ENCODE measurements around the gene MAPKAP1.
"Not testable (repeated sequence)": the region's sequence is repeated elsewhere in the genome, so short reads cannot be mapped to it uniquely, and the experiment has no call there.

MAPKAP1 gene

DNA sequence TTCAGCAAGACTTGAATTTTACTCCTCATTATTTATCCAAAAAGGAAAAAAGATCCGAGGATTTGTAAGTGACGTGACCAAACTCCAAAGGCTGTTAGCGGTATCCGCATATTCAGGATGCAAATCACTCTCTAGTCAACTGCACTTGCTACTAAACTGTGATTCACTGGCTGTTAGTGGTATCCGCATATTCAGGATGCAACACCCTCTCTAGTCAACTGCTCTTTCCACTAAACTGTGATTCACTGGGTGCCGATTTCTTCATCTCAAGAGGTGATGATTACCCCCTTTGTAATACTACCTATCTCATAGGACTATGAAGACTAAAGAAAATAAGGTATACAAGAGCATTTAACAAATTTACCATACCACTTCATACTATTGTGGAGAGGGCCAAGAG lies 5.7 kb downstream of the MAPKAP1 start:
- H3K27ac ChIP-seq = no peak overlapping the region
- no peaks in the 10 kb centered on the region for H3K9me3 ChIP-seq
- TF ChIP-seq, protein P1, sequence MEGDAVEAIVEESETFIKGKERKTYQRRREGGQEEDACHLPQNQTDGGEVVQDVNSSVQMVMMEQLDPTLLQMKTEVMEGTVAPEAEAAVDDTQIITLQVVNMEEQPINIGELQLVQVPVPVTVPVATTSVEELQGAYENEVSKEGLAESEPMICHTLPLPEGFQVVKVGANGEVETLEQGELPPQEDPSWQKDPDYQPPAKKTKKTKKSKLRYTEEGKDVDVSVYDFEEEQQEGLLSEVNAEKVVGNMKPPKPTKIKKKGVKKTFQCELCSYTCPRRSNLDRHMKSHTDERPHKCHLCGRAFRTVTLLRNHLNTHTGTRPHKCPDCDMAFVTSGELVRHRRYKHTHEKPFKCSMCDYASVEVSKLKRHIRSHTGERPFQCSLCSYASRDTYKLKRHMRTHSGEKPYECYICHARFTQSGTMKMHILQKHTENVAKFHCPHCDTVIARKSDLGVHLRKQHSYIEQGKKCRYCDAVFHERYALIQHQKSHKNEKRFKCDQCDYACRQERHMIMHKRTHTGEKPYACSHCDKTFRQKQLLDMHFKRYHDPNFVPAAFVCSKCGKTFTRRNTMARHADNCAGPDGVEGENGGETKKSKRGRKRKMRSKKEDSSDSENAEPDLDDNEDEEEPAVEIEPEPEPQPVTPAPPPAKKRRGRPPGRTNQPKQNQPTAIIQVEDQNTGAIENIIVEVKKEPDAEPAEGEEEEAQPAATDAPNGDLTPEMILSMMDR (IDR thresholded peaks at IDR 0.05) = no peak

DNA sequence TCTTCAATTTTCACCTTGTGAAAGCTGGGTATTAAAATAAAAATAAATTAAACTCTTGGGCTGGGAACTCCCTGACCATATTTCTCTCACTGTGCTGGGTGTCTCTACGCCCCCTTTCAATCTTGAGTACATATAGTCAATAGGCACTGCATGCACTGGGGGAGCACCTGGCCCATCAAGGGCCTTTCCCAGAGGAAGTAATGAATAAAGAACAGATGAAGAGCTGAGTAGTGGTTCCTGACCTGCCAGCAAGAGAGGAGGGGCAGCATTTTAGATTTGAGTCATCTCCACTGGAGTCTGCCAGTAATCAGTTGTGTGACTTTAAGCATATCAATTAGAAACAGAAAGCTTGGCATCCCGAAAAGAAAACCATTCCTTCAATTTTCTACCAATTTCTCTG lies 6.2 kb downstream of the MAPKAP1 start:
- Histone ChIP-seq H3K36me3 (no peaks in the 10 kb centered on the region), H3K27ac (no peak overlapping the region), H3K4me1 (ENCODE audit: control insufficient read depth in 1 of 2, insufficient read depth in 1 of 2, low read depth in 1 of 2, low read length in 1 of 2) (peaks cover under 1 to 4% of the 10 kb centered on the region in 2 experiments), H3K4me3 (ENCODE audit: low read depth in 1 of 2, low read length in 1 of 2) (no peak overlapping the region), H3K27me3 (no peaks in the 10 kb centered on the region), H3K9me3 (no peaks in the 10 kb centered on the region)
- TF ChIP-seq, protein P1 (IDR thresholded peaks at IDR 0.05) = no peak

More for the DNA sequence above, 5.7 kb downstream of the MAPKAP1 start:
- Histone ChIP-seq H3K4me3 (ENCODE audit: low read depth in 1 of 2, low read length in 1 of 2) (no peak overlapping the region), H3K27me3 (no peaks in the 10 kb centered on the region), H3K36me3 (no peaks in the 10 kb centered on the region), H3K4me1 (ENCODE audit: control insufficient read depth in 1 of 2, insufficient read depth in 1 of 2, low read depth in 1 of 2, low read length in 1 of 2) (peaks cover 6 to 7% of the 10 kb centered on the region in 2 experiments)

DNA sequence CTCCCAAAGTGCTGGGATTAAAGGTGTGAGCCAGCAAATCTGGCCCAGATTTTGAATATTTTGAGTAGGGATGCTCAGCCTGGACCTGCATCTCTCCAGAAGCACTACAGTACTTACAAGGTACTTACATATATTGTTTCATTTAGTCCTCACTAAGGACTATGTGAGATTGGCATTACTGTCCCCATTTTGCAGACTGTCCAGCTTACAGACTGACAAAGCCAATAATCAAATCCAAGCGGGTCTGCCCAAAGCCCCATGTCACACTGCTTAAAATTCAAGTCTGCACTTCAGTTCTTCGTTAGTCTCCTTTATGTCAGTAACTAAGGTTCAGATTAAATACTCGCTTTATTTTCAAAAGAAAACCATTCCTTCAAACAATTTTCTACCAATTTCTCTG lies 7.1 kb downstream of the MAPKAP1 start:
- no peaks in the 10 kb centered on the region for H3K9me3 ChIP-seq
- H3K27me3 ChIP-seq = no peaks in the 10 kb centered on the region
- TF ChIP-seq, protein P1 (IDR thresholded peaks at IDR 0.05) = no peak
- H3K4me1 ChIP-seq (ENCODE audit: control insufficient read depth in 1 of 2, insufficient read depth in 1 of 2, low read depth in 1 of 2, low read length in 1 of 2) = peaks cover 0 to 7% of the 10 kb centered on the region in 2 experiments
- no peaks in the 10 kb centered on the region for H3K36me3 ChIP-seq
- H3K4me3 ChIP-seq (ENCODE audit: low read depth in 1 of 2, low read length in 1 of 2) = no peak overlapping the region
- no peak overlapping the region for H3K27ac ChIP-seq

DNA sequence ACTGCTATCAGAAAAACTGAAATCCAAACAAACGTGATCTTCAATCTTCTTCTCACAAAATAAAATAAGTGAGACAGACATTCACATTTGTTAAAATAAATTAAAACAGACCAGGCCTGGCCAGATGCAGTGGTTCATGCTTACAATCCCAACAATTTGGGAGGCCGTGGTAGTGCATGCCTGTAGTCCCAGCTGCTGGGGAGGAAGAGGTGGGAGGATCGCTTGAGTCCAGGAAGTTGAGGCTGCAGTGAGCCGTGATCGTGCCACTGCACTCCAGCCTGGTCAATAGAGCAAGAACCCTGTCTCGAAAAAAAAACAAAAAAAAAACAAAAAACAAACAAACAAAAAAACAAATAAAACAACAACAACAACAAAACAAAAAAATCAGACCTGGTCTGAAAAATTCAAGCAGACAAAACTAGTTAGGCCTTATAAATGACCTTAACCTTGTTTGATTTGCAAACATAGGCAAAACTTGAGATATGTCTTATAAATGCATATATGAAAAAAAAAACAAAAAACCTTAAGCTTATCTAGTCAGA lies 10.8 kb downstream of the MAPKAP1 start:
- Histone ChIP-seq H3K36me3 (no peaks in the 10 kb centered on the region), H3K27me3 (no peaks in the 10 kb centered on the region), H3K27ac (no peak overlapping the region), H3K9me3 (no peaks in the 10 kb centered on the region), H3K4me1 (ENCODE audit: control insufficient read depth in 1 of 2, insufficient read depth in 1 of 2, low read depth in 1 of 2, low read length in 1 of 2) (peaks cover 2 to 7% of the 10 kb centered on the region in 2 experiments), H3K4me3 (ENCODE audit: low read depth in 1 of 2, low read length in 1 of 2) (no peak overlapping the region)
- TF ChIP-seq, protein P1 (IDR thresholded peaks at IDR 0.05) = no peak

DNA sequence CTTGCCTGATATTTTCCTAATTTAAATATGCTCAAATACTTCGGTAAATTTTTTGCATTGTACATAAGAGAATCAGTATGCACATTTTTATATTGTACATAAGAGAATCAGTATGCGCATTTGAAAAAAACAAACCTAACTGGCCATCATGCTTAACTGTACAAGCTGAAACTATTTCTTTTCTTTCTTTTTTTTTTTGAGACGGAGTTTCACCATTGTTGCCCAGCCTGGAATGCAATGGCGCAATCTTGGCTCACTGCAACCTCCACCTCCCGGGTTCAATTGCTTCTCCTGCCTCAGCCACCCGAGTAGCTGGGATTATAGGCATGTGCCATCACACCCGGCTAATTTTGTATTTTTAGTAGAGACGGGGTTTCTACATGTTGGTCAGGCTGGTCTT lies 11.5 kb downstream of the MAPKAP1 start:
- H3K4me1 ChIP-seq (ENCODE audit: control insufficient read depth in 1 of 2, insufficient read depth in 1 of 2, low read depth in 1 of 2, low read length in 1 of 2) = peaks cover 8 to 10% of the 10 kb centered on the region in 2 experiments
- not testable (repeated sequence) for H3K4me3 ChIP-seq (ENCODE audit: low read depth in 1 of 2, low read length in 1 of 2); H3K36me3 ChIP-seq; H3K9me3 ChIP-seq; H3K27me3 ChIP-seq; H3K27ac ChIP-seq

DNA sequence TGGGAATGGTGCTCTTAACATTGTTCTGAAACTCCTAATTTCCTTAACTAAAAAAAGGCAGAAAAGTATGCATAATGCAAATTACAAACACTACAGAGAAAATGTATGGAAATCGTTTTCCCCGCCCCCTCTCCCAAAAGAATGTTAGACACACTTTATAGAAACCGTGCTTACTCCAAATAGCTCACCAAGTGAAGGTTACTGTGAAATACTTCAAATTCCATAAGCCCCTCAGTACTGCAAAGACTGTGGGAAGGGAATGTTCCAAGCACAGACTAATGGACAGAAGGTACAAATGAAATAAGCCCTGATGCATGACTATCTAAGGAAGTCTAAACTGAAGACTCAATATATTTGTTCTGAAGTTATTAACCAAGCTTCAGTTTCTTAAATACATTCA lies 12.5 kb downstream of the MAPKAP1 start:
- no peak overlapping the region for H3K4me3 ChIP-seq (ENCODE audit: low read depth in 1 of 2, low read length in 1 of 2)
- H3K9me3 ChIP-seq = no peaks in the 10 kb centered on the region
- peaks cover 18 to 20% of the 10 kb centered on the region in 2 experiments for H3K4me1 ChIP-seq (ENCODE audit: control insufficient read depth in 1 of 2, insufficient read depth in 1 of 2, low read depth in 1 of 2, low read length in 1 of 2)
- no peaks in the 10 kb centered on the region for H3K36me3 ChIP-seq
- TF ChIP-seq, protein P1 (IDR thresholded peaks at IDR 0.05) = no peak
- H3K27ac ChIP-seq = no peak overlapping the region
- no peaks in the 10 kb centered on the region for H3K27me3 ChIP-seq

DNA sequence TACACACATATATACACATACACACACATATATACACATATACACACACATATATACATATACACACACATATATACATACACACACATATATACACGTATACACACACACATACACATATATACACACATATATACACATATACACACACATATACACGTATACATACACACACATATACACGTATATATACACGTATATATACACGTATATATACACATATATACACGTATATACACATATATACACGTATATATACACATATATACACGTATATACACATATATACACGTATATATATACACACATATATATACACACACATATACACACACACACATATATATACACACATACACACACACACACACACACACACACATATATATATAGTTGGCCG lies 13.5 kb downstream of the MAPKAP1 start:
- H3K27ac ChIP-seq; H3K36me3 ChIP-seq; H3K9me3 ChIP-seq; H3K27me3 ChIP-seq; H3K4me3 ChIP-seq (ENCODE audit: low read depth in 1 of 2, low read length in 1 of 2): not testable (repeated sequence)
- peaks cover 18 to 20% of the 10 kb centered on the region in 2 experiments for H3K4me1 ChIP-seq (ENCODE audit: control insufficient read depth in 1 of 2, insufficient read depth in 1 of 2, low read depth in 1 of 2, low read length in 1 of 2)
